HG02852 (cell line): ENCODE results near the gene SEC11C.

Experiments
- ATAC-seq: cut with Tn5 transposase; IDR thresholded peaks from one replicate; pipeline ENCODE4 v1.9.1; 2021; ENCODE audit warnings: mild to moderate bottlenecking, moderate library complexity; ENCODE audit not compliant: unreplicated experiment

SEC11C gene

DNA sequence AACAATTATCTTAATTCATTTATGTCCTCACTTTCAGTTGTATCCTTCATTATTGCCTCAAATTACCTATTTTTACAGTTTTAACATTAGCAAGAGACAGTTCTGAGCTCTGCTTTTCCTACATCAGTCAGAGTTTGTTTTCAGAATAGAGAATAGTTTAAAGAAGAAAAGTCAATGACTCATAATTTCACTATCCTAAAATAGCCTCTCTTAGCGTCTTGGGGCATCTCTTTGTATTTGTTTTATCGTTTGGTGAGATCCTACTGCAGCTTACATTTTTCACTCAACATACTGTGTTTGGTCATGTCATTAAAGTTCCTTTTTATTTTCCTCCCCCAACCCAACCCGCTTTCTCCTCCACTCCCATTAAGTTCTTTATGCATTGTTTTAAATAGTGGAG, 3.8 kb downstream of the SEC11C start:
- no peak for ATAC-seq

DNA sequence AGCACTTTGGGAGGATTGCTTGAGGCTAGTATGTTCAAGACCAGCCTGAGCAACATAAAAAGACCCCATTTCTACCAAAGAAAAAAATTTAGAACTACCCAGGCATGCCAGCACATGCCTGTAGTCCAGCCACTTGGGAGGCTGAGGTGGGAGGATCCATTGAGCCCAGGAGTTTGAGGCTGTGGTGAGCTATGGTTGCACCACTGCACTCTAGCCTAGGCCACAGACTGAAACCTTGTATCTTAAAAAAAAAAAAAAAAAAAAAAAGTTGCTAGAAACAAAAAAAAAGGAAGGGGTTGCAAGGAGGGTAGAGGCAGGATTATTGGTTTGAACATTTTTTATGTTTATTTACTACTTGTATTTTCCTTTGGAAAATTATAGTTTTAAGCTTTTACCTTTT, 4.8 kb downstream of the SEC11C start:
- ATAC-seq, result no peak

DNA sequence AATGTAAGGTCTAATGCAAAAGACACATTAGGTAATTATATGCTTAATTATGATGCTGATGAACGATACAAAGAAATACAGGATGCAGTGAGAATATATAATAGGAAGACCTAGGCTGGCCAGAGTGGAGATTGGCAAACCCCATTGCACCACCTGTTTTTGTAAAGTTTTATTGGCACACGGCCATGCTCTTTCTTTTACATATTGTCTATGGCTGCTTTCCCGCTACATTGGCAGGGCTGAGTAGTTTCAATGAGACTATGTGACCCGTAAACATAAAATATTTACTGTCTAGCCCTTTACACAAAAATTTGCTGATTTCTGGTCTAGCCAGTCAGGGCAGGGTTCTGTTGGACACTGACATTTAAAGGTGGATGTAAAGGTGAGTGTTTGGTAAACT, 5.4 kb downstream of the SEC11C start:
- no peak for ATAC-seq

DNA sequence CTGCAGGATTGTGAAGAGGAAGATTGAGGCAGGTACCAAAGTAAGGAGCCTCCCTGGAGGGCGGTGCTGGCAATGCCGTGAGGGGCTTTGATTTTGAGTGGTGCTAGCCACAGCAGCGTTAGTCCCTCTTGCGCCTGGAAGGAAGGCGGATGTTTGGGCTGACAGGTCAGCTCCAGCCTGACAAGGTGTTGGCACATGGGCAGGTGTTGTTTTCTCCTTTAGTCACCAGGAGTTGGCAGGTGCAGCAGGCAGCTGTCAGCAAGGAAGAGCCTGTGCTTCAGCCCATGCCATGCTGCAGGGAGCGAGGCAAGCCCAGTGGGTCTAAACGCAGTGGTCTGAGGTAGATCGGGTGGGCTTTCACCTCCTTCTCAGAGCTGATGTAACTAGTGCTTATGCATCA, 8.5 kb downstream of the SEC11C start:
- no peak for ATAC-seq

DNA sequence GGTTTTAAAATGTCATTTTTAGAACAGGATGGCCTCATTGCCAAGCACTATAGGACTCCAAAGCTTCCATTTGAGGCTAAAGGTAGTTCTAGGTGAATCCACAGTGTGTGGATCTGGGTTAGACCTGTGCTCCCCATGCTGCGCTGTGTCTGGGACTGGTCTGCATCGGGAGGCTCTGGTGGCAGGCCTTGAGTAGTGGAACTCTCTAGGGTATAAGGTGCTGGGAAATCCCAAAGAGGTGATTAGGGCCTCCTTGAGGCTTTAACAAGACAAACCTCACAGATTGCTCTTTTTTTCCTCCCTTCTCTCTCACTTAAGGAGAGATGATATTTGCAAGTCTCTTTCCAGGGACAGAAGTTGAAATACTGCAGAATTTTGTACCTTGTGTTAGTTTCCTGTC, 9.3 kb downstream of the SEC11C start:
- ATAC-seq, result no peak

DNA sequence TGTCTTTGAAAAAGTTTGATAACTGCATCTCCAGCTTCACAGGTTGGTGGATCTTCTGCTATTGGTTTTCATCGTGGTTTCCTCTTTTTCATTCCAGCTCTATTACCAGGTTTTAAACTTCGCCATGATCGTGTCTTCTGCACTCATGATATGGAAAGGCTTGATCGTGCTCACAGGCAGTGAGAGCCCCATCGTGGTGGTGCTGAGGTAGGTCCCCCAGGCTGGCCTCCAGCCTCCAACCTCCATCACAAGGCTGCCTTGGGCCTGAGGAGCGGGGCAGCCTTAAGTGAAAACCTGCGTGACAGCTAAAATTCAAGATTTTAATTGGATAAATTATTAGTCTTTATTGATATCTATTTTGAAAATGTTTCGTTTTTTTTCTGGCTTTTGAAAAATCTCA, 9.7 kb downstream of the SEC11C start:
- ATAC-seq, result no peak

DNA sequence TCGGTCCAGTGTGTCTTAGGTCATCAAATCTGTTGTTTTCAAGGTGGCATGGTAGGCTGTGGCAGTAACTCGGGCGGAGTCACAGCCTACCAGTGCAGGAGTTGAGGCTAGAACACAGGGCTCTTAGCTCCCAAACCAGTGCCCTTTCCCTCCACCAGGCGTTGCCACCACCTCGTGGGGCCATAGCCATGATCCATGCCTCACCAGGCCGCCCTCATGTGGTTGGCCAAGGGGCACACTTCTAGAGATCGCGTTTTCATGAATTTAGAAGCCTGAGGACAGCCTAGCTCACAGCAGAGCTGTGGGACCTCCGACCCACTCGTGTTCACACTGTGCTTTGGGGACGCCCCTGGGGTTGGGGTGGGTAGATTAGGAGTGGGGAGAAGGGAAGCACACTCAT, 10.6 kb downstream of the SEC11C start:
- ATAC-seq, result no peak

DNA sequence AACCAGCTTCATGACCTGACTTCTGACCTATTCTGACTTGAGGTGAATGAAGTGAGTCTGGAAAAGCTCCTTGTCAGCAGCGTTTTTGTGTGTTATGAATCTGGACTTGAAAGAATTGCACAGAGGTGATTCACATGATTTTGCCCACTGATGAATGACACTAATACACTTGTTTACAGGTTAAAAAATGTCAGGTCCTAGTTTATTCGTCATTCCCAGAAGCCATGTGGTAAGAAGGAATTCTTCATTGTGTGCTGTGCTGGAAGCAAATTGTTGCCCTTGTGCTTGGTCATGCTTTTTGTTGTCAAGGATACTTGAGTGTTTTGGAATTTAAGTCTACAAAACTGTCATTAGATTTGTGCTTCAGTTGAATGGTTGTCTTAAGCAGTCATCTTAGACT, 15.5 kb downstream of the SEC11C start:
- no peak for ATAC-seq

DNA sequence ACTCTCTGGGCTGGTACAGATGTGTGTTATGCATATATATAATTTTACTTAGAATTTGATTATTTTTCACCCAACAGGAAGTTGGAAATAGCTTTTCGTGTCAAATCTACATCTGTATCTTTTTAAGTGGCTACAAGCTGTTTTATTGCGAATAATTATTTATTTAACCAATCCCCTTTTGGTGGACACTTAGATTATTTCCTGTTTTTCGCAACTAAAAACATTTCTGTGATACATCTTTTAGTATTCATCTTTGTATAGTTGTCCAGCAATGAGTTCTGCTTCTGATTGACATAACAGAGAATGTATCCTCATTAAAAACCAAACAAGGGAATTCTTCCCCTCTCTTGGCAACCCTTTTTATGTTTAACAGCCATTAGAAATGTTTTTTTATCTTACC, 16.6 kb downstream of the SEC11C start:
- no peak for ATAC-seq

DNA sequence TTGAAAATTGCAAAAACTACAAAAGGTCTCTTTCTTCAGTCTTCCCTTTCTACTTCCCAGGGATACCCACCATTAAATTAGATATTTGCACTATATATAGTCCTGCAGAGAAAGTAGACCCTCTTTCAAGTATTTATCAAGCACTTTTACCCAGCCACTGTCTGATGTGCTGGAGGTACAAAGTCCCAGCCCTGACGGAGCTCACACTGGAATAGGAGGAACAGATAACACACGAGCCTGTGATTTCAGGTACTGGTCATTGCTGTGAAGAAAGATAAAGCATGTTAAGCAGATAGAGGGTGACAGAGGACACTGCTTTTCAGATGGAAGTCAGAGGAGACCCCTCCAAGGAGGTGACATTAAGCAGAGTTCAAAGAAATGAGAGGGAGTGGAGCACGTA, 19.6 kb downstream of the SEC11C start:
- ATAC-seq, result no peak

DNA sequence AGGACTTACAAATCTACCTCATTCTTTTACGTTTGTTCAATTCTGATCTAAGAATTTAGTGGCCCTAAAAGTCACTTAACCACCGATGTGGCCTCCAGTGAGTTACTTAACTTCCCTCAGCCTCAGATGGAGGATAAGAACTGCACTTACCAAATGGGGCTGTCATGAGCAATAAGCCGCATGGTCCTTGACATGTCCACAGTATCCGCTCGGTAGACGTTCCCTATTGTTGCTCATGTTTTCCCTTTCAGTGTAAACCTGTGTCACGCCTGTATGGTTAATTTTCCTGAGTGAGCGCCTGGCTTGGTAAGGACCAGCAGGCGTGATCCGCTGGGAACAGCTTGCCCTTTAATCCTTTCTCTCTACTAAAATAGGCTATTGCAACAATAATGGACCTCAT, 20.3 kb downstream of the SEC11C start:
- ATAC-seq, result no peak

DNA sequence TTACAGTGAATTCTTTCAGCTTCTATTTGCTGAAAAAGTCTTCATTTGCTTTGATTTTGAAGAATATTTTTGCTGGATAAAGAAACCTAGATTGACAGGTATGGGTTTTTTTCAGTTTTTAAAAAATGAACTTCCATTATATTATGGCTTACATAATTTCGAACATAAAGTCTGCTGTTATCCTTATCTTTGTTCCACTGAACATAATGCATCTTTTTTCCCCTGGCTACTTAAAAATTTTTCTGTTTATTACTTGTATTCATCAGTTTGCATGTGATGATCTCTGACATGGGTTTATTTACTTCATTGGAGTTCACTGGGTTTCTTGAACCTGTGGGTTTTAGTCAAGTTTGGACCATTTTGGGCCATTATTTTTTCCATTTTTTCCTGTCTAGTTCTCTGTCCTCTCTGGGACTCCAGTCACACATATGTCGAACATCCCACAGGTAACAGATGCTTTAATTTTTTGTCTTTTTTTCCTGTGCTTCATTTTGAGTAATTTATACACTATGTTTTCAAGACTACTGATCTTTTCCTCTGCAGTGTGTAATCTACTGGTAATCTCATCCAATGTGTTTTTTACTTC, 33.1 kb downstream of the SEC11C start:
- ATAC-seq, result no peak

DNA sequence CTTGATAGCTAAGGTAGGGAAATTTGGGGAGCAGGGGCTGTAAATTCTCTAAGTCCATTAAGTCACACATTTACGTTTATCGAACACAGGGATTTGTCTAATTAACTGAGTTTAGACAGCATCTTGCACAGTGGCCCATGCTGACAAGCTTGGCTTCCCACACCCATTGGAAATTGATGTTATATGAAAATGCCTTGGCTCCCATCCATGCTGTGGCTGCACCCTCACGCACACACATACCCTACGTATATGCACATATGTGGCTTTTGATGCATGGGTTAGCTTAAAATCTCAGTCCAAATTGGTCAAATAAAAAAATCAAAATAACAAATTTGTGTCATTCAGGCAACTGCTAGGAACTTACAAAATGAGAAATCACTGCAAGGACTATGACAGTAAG, 37.8 kb downstream of the SEC11C start:
- ATAC-seq, result no peak

DNA sequence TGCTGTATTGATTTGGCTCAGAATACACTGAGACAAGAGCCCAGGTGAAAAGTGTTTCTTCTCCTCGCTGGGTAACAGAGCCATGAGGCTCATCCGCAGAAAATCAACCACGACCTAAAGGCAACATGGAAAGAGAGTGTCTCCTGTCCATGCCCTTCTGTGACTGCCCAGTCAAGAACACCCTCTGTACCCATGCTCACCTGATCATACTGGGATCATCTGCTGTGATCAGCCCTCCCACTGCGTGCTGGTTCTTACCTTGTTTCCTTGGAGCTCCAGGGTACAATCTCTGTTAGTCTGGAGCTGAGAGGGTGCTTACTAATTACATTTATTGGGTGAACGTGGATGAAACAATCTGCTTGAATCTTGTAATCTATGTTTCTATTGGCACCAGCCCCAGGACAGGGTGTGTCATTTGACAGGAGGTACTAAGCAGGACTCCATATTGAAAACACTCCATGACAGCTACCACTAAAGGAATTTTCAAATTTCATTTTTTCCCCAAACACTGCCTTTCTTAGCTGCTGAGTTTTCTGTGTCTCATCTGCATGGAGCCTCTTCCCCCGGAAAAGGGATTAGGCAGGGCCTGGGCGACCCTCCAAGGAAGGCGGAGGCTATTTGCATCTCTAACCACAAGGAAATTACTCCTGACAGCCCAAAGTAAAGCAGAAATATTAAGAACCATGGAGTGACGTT, 40.6 kb downstream of the SEC11C start:
- ATAC-seq, result no peak

DNA sequence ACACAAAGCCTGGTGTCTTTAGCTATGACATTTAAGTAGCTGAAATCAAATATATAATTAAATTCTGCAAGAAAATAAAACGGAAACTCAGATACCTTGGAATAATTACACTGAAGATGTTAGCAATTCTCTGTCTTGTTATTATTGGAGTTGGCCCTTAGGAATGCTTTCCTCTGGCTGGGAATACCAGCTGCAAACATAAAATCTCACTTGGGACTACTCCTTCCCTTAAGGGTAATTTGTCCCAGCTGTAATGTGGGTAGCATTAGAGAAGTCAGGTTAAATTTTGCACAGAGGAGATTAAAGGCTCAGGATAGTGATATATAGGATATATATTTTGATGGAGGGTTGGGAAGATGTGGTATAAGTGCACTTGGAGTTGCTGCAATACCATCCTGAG, 43.0 kb downstream of the SEC11C start:
- no peak for ATAC-seq

DNA sequence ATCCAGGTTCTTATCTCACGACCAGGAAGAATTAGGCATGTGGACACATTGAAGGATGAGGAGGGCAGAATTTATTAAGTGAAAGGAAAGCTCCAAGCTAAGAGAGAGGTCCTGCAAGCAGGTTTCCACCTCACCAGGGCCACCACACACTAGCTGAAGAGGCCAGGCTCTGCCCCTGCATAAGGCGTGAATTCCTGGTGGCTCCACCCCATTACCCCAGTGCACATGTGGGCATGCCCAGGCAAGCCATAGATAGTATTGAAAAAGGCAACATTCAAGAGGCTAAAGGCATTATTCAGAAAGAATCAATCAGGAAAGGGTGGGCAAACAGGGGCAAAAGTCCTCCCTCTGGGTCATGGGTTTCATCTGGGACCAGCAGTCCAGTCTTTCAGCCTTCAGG, 49.3 kb downstream of the SEC11C start:
- ATAC-seq, result no peak

DNA sequence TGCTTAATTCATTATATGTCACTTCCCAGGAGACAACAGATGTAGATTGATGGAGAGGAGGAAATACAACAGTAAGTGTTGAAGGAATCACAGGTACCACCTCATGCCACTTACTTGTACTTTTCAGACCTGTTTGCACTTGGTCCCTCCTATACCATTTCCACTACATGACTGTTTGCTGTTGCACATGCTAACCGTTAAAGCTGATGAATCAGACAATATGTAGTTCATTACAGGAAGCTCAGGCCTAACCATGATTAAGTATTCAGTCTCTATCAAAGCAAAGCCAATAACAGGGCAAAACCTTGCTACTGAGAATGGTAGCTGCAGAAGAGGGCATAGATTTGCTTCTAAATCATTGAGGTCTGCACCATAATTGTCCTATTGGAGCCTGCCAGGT, 50.1 kb downstream of the SEC11C start:
- no peak for ATAC-seq

DNA sequence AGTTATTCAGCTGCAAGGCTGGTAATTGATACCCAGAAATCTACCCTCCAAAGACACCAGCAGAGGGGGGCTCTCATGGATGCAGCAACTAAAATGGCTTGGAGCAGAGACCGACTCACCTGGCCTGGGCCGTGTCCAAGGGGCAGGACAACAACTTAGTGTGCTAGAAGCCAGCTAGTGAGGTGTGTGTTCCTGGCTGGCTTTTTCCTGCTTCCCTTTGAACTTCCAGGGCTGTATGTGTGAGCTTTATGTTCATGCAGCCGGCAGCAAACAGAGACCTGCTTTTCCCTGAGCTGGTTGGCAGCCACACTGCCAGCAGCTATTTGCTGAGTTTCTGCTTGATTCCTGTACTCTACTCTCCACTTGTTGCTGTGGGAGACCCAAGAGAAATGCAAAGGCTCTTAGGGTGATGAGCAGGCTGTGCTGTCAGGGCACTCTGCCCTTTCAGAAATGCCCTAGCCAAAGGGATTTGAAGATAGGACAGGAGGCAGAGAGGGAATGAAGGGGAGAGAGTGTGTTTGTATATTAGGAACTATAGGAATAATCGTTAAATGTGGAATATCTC, 56.6 kb downstream of the SEC11C start:
- ATAC-seq, result no peak

DNA sequence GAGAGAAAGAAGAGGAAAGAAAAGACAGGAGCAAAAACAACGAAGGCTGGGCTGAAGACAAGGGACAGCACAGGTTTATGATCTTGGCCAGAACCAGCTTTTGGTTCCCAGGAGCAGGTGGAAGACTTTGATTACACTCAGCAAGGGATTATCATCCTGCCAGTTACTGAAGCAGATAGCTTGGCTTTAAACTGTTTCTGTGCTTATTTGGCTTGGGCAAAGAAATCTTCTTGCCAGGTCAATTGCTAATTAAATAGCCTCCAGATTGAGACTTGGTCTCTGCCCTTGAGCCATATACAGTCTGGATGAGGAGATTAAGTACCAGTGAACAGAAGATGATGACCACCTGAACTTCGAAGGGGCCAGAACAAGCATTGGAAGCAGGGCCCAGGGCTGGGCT, 58.0 kb downstream of the SEC11C start:
- no peak for ATAC-seq

DNA sequence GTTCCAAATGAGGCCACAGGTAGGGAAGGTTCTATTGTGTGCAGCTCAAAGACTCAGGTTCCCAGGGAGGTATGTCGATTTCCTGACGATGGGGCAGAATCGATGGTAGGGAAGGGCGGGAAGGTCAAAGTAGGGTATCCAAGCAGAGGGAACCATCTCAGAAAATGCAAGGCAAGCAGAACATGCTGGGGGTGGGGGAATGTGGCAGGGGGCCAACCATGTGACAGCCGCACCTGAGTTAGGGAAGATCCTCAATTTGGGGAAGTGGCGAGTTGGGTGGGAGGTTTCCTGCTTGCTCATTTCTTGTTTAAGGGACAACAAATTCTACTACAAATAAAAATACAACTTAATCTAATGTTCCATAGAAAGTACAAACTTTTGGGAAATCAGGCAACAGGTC, 58.5 kb downstream of the SEC11C start:
- ATAC-seq, result no peak

DNA sequence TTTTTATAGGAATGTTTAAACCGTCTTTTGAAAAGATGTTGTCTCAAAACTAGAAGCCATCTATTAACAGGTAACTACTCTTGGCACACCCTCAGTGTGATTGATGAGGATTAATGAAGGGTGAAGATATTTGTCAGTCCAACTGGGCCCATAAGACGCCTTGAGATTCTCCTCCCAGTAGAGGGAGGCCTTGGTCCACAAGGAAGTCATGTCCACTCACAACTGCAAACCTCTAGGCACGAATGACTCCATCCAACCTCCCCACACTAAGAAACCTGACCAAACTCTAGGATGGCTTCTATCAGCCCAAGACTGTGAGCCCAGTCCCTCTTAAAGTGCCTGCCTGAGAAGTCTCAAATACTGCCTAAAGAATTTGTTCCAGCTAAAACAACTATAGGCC, 61.1 kb downstream of the SEC11C start:
- no peak for ATAC-seq

DNA sequence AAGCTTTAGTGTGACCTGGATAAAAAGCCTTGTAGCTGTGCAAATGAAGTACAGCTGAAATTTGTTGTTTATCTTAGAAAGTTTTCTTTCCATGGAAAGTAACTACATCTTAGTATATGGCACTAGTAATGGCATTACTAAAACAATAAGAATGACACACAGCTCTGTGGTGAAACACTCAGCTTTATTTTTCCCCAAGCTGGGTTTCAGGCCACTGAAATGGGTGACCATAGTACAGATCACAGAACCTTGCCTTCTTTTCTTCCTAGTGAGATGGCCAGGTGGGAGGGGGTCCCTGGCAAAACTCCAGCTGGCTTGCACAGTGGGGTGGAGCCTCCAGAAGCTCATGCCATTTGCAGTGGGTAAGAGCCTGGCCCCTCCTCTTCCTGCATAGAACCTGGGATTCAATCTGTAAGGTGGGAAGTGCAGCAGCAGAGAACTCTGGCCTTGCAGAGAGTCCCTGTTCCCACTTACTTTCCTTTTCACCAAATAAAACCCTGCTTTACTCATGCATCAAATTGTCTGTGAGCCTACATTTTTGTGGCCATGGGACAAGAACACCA, 62.7 kb downstream of the SEC11C start:
- ATAC-seq, result no peak

DNA sequence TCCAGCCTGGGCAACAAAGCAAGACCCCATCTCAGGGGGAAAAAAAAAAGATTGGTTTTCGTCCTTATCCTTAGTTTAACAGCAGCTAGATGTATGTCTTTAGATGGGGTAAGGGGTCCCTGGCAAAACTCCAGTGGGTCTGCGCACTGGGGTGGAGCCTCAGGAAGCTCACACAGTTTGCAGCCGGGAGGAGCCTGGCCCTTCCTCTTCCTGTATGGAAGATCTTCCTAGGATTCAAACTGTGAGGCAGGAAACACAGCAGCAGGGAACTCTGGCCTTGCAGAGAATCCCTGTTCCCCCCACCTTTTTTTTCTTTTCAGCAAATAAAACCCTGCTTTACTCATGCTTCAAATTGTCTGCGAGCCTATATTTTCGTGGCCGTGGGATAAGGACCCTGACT, 67.8 kb downstream of the SEC11C start:
- ATAC-seq, result no peak
